Trophoblast cell (in vitro differentiated cells and primary cell): ENCODE measurements around the gene PSD4.

ENCODE experiments used
- DNase-seq, 2 donors: peaks; one replicate each; pipeline ENCODE4 v3.0.0-alpha.2; 2016
- H2AFZ ChIP-seq: 2 replicates; pipeline ENCODE4 v1.6.1; 2013; ENCODE audit warnings: low read length, moderate library complexity, mild to moderate bottlenecking; ENCODE audit not compliant: insufficient read depth, poor library complexity
- H2AK5ac ChIP-seq: 2 replicates; pipeline ENCODE4 v1.6.1; 2013; ENCODE audit warnings: mild to moderate bottlenecking, low read length
- H2BK120ac ChIP-seq: 2 replicates; pipeline ENCODE4 v1.6.1; 2013; ENCODE audit warnings: low read length, mild to moderate bottlenecking, moderate library complexity; ENCODE audit not compliant: insufficient read depth, poor library complexity
- H2BK12ac ChIP-seq: 2 replicates; pipeline ENCODE4 v1.6.1; 2013; ENCODE audit warnings: mild to moderate bottlenecking, low read length, moderate library complexity
- H2BK5ac ChIP-seq: 2 replicates; pipeline ENCODE4 v1.6.1; 2013; ENCODE audit warnings: low read length, low read depth, moderate library complexity, mild to moderate bottlenecking; ENCODE audit not compliant: poor library complexity
- H3K14ac ChIP-seq: 2 replicates; pipeline ENCODE4 v1.6.1; 2013; ENCODE audit warnings: mild to moderate bottlenecking, low read length
- H3K18ac ChIP-seq: 2 replicates; pipeline ENCODE4 v1.6.1; 2013; ENCODE audit warnings: mild to moderate bottlenecking, low read length
- H3K23ac ChIP-seq: 2 replicates; pipeline ENCODE4 v1.6.1; 2013; ENCODE audit warnings: low read length
- H3K27ac ChIP-seq: 2 replicates; pipeline ENCODE4 v1.5.1; 2013; ENCODE audit warnings: low read depth, mild to moderate bottlenecking, inconsistent platforms, low read length, moderate library complexity
- H3K27me3 ChIP-seq: 2 replicates; pipeline ENCODE4 v1.6.1; 2013; ENCODE audit warnings: inconsistent platforms, mild to moderate bottlenecking, low read length, moderate library complexity; ENCODE audit not compliant: insufficient read depth
- H3K36me3 ChIP-seq, 2 experiments: 1 replicate in 1 of 2; 2 replicates in 1 of 2; pipeline ENCODE4 v1.6.1; 2013; ENCODE audit warnings: low read length in 2 of 2, mild to moderate bottlenecking in 2 of 2, moderate library complexity in 1 of 2; ENCODE audit not compliant: insufficient read depth in 2 of 2, control insufficient read depth in 1 of 2
- H3K4ac ChIP-seq: 2 replicates; pipeline ENCODE4 v1.6.1; 2013; ENCODE audit warnings: low read depth, mild to moderate bottlenecking, low read length, moderate library complexity
- H3K4me1 ChIP-seq, 2 experiments: 1 replicate in 1 of 2; 2 replicates in 1 of 2; pipeline ENCODE4 v1.6.1; 2013; ENCODE audit warnings: low read length in 2 of 2, mild to moderate bottlenecking in 2 of 2, moderate library complexity in 1 of 2; ENCODE audit not compliant: insufficient read depth in 2 of 2, control insufficient read depth in 1 of 2
- H3K4me2 ChIP-seq: 2 replicates; pipeline ENCODE4 v1.6.1; 2013; ENCODE audit warnings: inconsistent platforms, mild to moderate bottlenecking, low read length, moderate library complexity
- H3K4me3 ChIP-seq: 2 replicates; pipeline ENCODE4 v1.5.1; 2013; ENCODE audit warnings: mild to moderate bottlenecking, low read depth, low read length, inconsistent platforms
- H3K79me1 ChIP-seq: one replicate; pipeline ENCODE4 v1.6.1; 2013; ENCODE audit warnings: low read length
- H3K79me2 ChIP-seq: 2 replicates; pipeline ENCODE4 v1.6.1; 2013; ENCODE audit warnings: low read length, mild to moderate bottlenecking; ENCODE audit not compliant: control insufficient read depth, insufficient read depth, poor library complexity
- H3K9ac ChIP-seq: 2 replicates; pipeline ENCODE4 v1.6.1; 2013; ENCODE audit warnings: mild to moderate bottlenecking, low read length
- H3K9me3 ChIP-seq: 2 replicates; pipeline ENCODE4 v1.6.1; 2013; ENCODE audit warnings: low read depth, mild to moderate bottlenecking, control low read depth, inconsistent platforms, low read length; ENCODE audit not compliant: insufficient read depth
- H4K12ac ChIP-seq: 2 replicates; pipeline ENCODE4 v1.6.1; 2013; ENCODE audit warnings: low read depth, mild to moderate bottlenecking, low read length, moderate library complexity
- H4K8ac ChIP-seq: 2 replicates; pipeline ENCODE4 v1.6.1; 2013; ENCODE audit warnings: low read depth, mild to moderate bottlenecking, low read length, moderate library complexity
- H4K91ac ChIP-seq: one replicate; pipeline ENCODE4 v1.6.1; 2013; ENCODE audit warnings: low read depth, mild to moderate bottlenecking, low read length, moderate library complexity
- WGBS: extraction: QIAGEN DNeasy Blood & Tissue Kit; methylation state at CpG from one replicate; pipeline ENCODE4 v1.1.7; 2013; ENCODE audit warnings: missing lambda C conversion rate; ENCODE audit not compliant: insufficient read length, insufficient coverage; ENCODE audit errors: extremely low coverage; 5-methylcytosine and 5-hydroxymethylcytosine counted together

PSD4 gene

DNA sequence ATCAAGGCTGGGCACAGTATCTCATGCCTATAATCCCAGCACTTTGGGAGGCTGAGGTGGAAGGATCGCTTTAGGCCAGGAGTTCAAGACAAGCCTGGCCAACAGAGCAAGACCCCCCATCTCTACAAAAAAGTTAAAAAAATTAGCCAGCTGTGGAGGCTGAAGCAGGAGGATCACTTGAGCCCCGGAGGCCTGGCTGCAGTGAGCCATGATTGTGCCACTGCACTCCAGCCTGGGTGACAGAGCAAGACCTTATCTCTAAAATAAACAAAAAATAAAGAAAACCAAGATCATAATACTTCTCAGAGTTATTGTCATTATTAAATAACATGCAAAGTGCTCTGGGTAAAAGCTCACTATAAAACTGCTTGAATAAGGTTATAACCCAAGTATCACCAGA lies 31.5 kb upstream of the PSD4 start:
- peaks cover 10 to 12% of the 10 kb centered on the region in 2 experiments for H3K4me1 ChIP-seq
- no peak overlapping the region for H3K27ac ChIP-seq
- no peak overlapping the region for H2BK120ac ChIP-seq
- H2BK12ac ChIP-seq: no peak overlapping the region
- no peak overlapping the region for H3K4ac ChIP-seq
- H3K9ac ChIP-seq: no peak overlapping the region
- no peak for DNase-seq
- H3K23ac ChIP-seq: no peak overlapping the region
- no peak overlapping the region for H3K4me3 ChIP-seq
- no peak overlapping the region for H2AK5ac ChIP-seq
- H4K8ac ChIP-seq: no peak overlapping the region
- H3K4me2 ChIP-seq: no peak overlapping the region
- no peak overlapping the region for H2BK5ac ChIP-seq
- no CpG with 5 or more reads among the region's 2 CpGs for WGBS
- no peak overlapping the region for H4K12ac ChIP-seq
- H3K14ac ChIP-seq: no peak overlapping the region
- no peak overlapping the region for H4K91ac ChIP-seq
- no peaks in the 10 kb centered on the region for H3K79me2 ChIP-seq
- no peaks in the 10 kb centered on the region for H3K27me3 ChIP-seq
- no peaks in the 10 kb centered on the region for H3K9me3 ChIP-seq
- H2AFZ ChIP-seq: no peak overlapping the region
- peaks cover 5% of the 10 kb centered on the region for H3K79me1 ChIP-seq
- H3K36me3 ChIP-seq: no peaks in the 10 kb centered on the region
- H3K18ac ChIP-seq: no peak overlapping the region

DNA sequence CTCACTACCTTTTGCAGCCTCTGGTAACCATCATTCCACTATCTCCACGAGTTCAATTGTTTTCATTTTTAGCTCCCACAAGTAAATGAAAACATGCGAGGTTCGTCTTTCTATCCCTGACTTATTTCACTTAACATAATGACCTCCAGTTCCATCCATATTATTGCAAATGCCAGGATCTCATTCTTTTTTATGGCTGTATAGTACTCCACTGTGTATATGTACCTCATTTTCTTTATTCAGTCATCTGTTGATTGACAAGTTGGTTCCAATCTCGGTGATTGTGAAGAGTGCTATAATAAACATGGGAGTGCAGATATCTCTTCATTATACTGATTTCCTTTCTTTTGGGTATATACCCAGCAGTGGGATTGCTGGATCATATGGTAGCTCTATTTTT lies 29.5 kb upstream of the PSD4 start:
- no peaks in the 10 kb centered on the region for H3K36me3 ChIP-seq
- H2AFZ ChIP-seq: no peak overlapping the region
- H2AK5ac ChIP-seq: no peak overlapping the region
- no peaks in the 10 kb centered on the region for H3K9me3 ChIP-seq
- no peaks in the 10 kb centered on the region for H3K79me2 ChIP-seq
- H3K79me1 ChIP-seq: peaks cover 4% of the 10 kb centered on the region
- no peak overlapping the region for H3K9ac ChIP-seq
- no peaks in the 10 kb centered on the region for H3K27me3 ChIP-seq
- H3K4me2 ChIP-seq: no peak overlapping the region
- H2BK120ac ChIP-seq: no peak overlapping the region
- H3K27ac ChIP-seq: no peak overlapping the region
- DNase-seq: no peak
- no peak overlapping the region for H3K14ac ChIP-seq
- H3K18ac ChIP-seq: no peak overlapping the region
- no peak overlapping the region for H3K4me3 ChIP-seq
- H4K12ac ChIP-seq: no peak overlapping the region
- no CpG with 5 or more reads among the region's 4 CpGs for WGBS
- no peak overlapping the region for H2BK12ac ChIP-seq
- peaks cover 5 to 7% of the 10 kb centered on the region in 2 experiments for H3K4me1 ChIP-seq
- H2BK5ac ChIP-seq: no peak overlapping the region
- H4K91ac ChIP-seq: no peak overlapping the region
- H3K4ac ChIP-seq: no peak overlapping the region
- no peak overlapping the region for H3K23ac ChIP-seq
- H4K8ac ChIP-seq: no peak overlapping the region

DNA sequence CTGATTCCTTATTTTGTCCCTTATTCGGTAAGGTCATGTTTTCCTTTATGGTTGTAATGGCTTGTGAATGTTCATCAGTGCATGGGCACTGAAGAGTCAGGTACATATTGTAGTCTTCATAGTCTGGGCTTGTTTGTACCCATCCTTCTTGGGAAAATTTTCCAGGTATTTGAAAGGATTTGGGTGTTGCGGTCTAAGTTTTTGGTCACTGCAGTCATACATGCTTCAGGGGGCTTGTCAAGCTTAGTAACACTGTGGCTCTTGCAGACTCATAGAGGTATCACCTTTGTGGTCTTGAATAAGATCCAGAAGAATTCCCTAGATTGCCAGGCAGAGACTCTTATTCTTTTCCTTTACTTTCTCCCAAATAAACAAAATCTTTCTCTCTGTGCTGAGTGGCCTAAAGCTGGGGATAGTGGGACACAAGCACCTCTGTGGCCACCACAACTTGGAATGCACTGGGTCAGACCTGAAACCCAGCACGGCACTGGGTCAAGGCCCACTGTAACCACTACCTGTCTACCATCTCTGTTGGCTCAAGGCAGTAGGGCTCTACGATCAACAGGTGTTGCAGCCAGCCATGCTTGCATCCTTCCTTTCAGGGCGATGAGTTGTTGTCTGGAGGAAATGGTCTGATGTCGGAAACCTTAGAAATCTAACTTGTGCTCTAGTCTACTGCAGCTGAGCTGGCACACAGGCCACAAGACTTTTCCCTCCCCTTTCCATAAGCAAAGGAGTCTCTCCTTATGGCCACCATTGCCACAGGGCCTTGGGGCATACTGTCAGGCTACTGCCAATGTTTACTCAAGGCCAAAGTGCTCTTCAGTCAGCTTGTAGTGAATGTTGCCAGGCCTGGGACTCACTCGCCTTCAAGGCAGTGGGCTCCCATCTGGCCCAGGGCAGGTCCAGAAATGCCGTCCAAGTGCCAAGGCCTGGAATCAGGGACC lies 24.9 kb upstream of the PSD4 start:
- H4K91ac ChIP-seq: peak overlapping the region; percentile 53
- H3K36me3 ChIP-seq: no peaks in the 10 kb centered on the region
- H3K18ac ChIP-seq: no peak overlapping the region
- no peaks in the 10 kb centered on the region for H3K9me3 ChIP-seq
- H2BK120ac ChIP-seq: peak overlapping the region; percentile 35
- peaks cover 5 to 6% of the 10 kb centered on the region in 2 experiments for H3K4me1 ChIP-seq
- no peak overlapping the region for H4K12ac ChIP-seq
- H2BK5ac ChIP-seq: peak overlapping the region; percentile 43
- H3K4ac ChIP-seq: no peak overlapping the region
- no peak overlapping the region for H3K4me3 ChIP-seq
- no peak overlapping the region for H3K23ac ChIP-seq
- peaks cover 4% of the 10 kb centered on the region for H3K79me1 ChIP-seq
- peak overlapping the region; percentile 53 for H3K27ac ChIP-seq
- DNase-seq: no peak
- no peak overlapping the region for H3K4me2 ChIP-seq
- H2AK5ac ChIP-seq: no peak overlapping the region
- H3K14ac ChIP-seq: peak overlapping the region; percentile 15
- H2AFZ ChIP-seq: no peak overlapping the region
- H3K79me2 ChIP-seq: no peaks in the 10 kb centered on the region
- H3K9ac ChIP-seq: no peak overlapping the region
- peak overlapping the region; percentile 16 for H2BK12ac ChIP-seq
- no CpG with 5 or more reads among the region's 8 CpGs for WGBS
- H3K27me3 ChIP-seq: no peaks in the 10 kb centered on the region
- H4K8ac ChIP-seq: no peak overlapping the region

DNA sequence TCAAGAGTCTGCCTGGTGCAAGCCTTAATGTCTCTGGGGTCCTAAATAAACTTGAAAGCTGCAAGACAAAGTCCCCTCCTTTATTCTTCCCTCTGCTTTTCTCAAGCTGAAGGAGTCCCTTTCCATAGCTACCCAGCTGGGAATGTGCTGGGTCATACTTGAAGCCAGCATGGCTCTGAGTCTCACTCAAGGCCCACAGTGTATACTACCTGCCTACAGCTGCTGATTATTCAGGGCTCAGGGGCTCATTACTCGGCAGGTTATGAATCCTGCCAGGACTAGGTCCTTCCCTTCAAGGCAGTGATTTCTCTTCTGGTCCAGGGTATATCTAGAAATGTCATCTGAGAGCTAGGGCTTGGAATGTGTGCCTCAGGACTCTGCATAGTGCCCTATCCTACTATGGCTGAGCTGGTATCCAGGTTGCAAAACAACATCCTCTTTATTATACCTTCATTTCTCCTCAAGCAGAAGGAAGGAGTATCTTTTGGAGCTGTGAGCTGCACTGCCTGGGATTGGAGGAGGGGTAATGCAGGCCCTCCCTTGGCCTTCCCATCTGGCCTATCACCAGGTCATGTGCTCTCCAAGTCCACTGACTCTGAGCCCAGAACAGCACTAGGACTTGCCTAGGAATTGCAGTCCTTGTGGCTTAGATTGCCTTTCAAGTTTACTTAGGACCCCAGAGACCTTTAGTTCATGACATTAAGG lies 24.1 kb upstream of the PSD4 start:
- no peak overlapping the region for H4K8ac ChIP-seq

More for the DNA sequence above, 24.1 kb upstream of the PSD4 start:
- WGBS: no CpG with 5 or more reads among the region's 1 CpG
- Histone ChIP-seq H2AFZ (no peak overlapping the region), H3K14ac (peak overlapping the region; percentile 15), H3K79me1 (peaks cover 4% of the 10 kb centered on the region), H3K4me2 (no peak overlapping the region), H3K79me2 (no peaks in the 10 kb centered on the region), H3K27me3 (no peaks in the 10 kb centered on the region), H3K4ac (no peak overlapping the region), H4K12ac (no peak overlapping the region), H3K18ac (no peak overlapping the region), H4K91ac (peak overlapping the region; percentile 53), H3K23ac (no peak overlapping the region), H2BK12ac (peak overlapping the region; percentile 16), H2BK5ac (peak overlapping the region; percentile 43), H3K4me3 (no peak overlapping the region), H2AK5ac (no peak overlapping the region), H3K36me3 (no peaks in the 10 kb centered on the region), H3K4me1 (peaks cover 5 to 6% of the 10 kb centered on the region in 2 experiments), H3K27ac (peak overlapping the region; percentile 53), H3K9me3 (no peaks in the 10 kb centered on the region), H2BK120ac (peak overlapping the region; percentile 35), H3K9ac (no peak overlapping the region)
- peak; percentile 81 to 89 for DNase-seq
